ENCODE results near the gene PACRG. TPM values are rescaled to one million over a fixed set of nuclear protein-coding genes. Genes with fewer than 3 reads are reported as not detected.

Gene PACRG
- total RNA-seq, 1 experiment from 2014 or later: 0.44 TPM

GRCh38 chr6:162882801-162883481 is 155.2 kb downstream of the PACRG start:
- Mint-ChIP-seq H3K36me3 (no peaks in the 10 kb centered on the region), H3K9me3 (peaks cover 11% of the 10 kb centered on the region), H3K27ac (no peak overlapping the region), H3K4me3 (no peak overlapping the region), H3K4me1 (no peaks in the 10 kb centered on the region), H3K27me3 (ENCODE audit: low read depth) (no peaks in the 10 kb centered on the region)
- POLR2A ChIA-PET: no interaction called here
- no peak for TF ChIP-seq CBFB (CRISPR knock-in tag; IDR thresholded peaks at IDR 0.05; ENCODE audit: low read depth)
- peak; percentile 66 for TF ChIP-seq GABPB1 (CRISPR knock-in tag; IDR thresholded peaks at IDR 0.05)
- ATAC-seq: no peak
- CTCF ChIA-PET: no interaction called here
- DNase-seq (ENCODE audit: low spot score): no peak

- H3K27me3 Mint-ChIP-seq (ENCODE audit: low read depth): no peaks in the 10 kb centered on the region
- ChIA-PET POLR2A (no interaction called here), CTCF (no interaction called here)
- DNase-seq (ENCODE audit: low spot score) (no peak), ATAC-seq (no peak)
- H3K27ac Mint-ChIP-seq: no peak overlapping the region
- 0 out of 2 replicates have a peak, but pooled peaks cover 4% of the 10 kb centered on the region for H3K9me3 Mint-ChIP-seq
- no peaks in the 10 kb centered on the region for H3K4me1 Mint-ChIP-seq
- no peak overlapping the region for H3K4me3 Mint-ChIP-seq
- no peaks in the 10 kb centered on the region for H3K36me3 Mint-ChIP-seq
- no peak for TF ChIP-seq CTCF (IDR thresholded peaks at IDR 0.05)
- TF ChIP-seq E2F4 (CRISPR knock-in tag; IDR thresholded peaks at IDR 0.05; ENCODE audit: borderline replicate concordance, low read depth): no peak
- TF ChIP-seq ZNF121 (CRISPR knock-in tag; IDR thresholded peaks at IDR 0.05): no peak
- no peak for TF ChIP-seq ZSCAN18 (CRISPR knock-in tag; IDR thresholded peaks at IDR 0.05)
- TF ChIP-seq NR2C2 (CRISPR knock-in tag; IDR thresholded peaks at IDR 0.05): no peak
- TF ChIP-seq NFATC4 (CRISPR knock-in tag; IDR thresholded peaks at IDR 0.05): no peak
- TF ChIP-seq MAX (CRISPR knock-in tag; IDR thresholded peaks at IDR 0.05): no peak
- no peak for TF ChIP-seq E2F1 (CRISPR knock-in tag; IDR thresholded peaks at IDR 0.05)
- no peak for TF ChIP-seq JAZF1 (CRISPR knock-in tag; IDR thresholded peaks at IDR 0.05)
- TF ChIP-seq GRHL2 (CRISPR knock-in tag; IDR thresholded peaks at IDR 0.05; ENCODE audit: insufficient replicate concordance, severe bottlenecking): no peak
- TF ChIP-seq NR1H2 (CRISPR knock-in tag; IDR thresholded peaks at IDR 0.05): no peak
These were observed 160.4 kb downstream of the PACRG start for GRCh38 chr6:162887981-162888689.

GRCh38 chr6:162889303-162889702 is 161.5 kb downstream of the PACRG start:
- H3K36me3 Mint-ChIP-seq: no peaks in the 10 kb centered on the region
- DNase-seq (ENCODE audit: low spot score) (no peak), ATAC-seq (no peak)
- no peak for TF ChIP-seq E2F5 (CRISPR knock-in tag; IDR thresholded peaks at IDR 0.05)
- no peak for TF ChIP-seq ETV6 (CRISPR knock-in tag; IDR thresholded peaks at IDR 0.05)
- TF ChIP-seq PRDM15 (CRISPR knock-in tag; IDR thresholded peaks at IDR 0.05): no peak
- TF ChIP-seq MAX (CRISPR knock-in tag; IDR thresholded peaks at IDR 0.05): no peak
- TF ChIP-seq RELA (CRISPR knock-in tag; IDR thresholded peaks at IDR 0.05; ENCODE audit: borderline replicate concordance): no peak
- TF ChIP-seq JUN (CRISPR knock-in tag; IDR thresholded peaks at IDR 0.05): no peak
- H3K4me3 Mint-ChIP-seq: no peak overlapping the region
- no peaks in the 10 kb centered on the region for H3K4me1 Mint-ChIP-seq
- ChIA-PET POLR2A (no interaction called here), CTCF (no interaction called here)
- 0 out of 2 replicates have a peak, but pooled peaks cover 4% of the 10 kb centered on the region for H3K9me3 Mint-ChIP-seq
- H3K27ac Mint-ChIP-seq: no peak overlapping the region
- H3K27me3 Mint-ChIP-seq (ENCODE audit: low read depth): no peaks in the 10 kb centered on the region
